NCI-H1694 treated with DMSO at 0.1 percent for 48 hours (cell line): Measurements from ENCODE around the gene COPZ1.
"Not testable (repeated sequence)": the region's sequence is repeated elsewhere in the genome, so short reads cannot be mapped to it uniquely, and the experiment has no call there.

Experiments
- DNase-seq: peaks from one replicate; lab custom pipeline; 2025; lab: John Stamatoyannopoulos, UW

The COPZ1 gene

GRCh38 chr12:54324617-54325441 lies at the start of gene COPZ1:
Gene COPZ1 (plus strand): TSS chr12:54325131. CDS start chr12:54325164, 33 bp downstream.
- DNase-seq, result peak; percentile 98

- no peak for DNase-seq
Measured at GRCh38 chr12:54276368-54276767, 48.6 kb upstream of the COPZ1 start.

- no peak for DNase-seq
Measured at GRCh38 chr12:54277823-54278276, 47.1 kb upstream of the COPZ1 start.

- no peak for DNase-seq
Measured at GRCh38 chr12:54279227-54279631, 45.7 kb upstream of the COPZ1 start.

- DNase-seq, result peak; percentile 99
Measured at GRCh38 chr12:54279632-54280467, 45.1 kb upstream of the COPZ1 start, which contains the start of gene CBX5. Gene CBX5 (minus strand): TSS chr12:54280122. CDS start chr12:54257650, 22,472 bp downstream.

- peak; percentile 99 for DNase-seq
Measured at GRCh38 chr12:54280468-54281260, 44.3 kb upstream of the COPZ1 start, which contains the start of gene HNRNPA1. Gene HNRNPA1 (plus strand): TSS chr12:54280726. CDS start chr12:54280808, 82 bp downstream.

GRCh38 chr12:54281261-54281638 lies 43.7 kb upstream of the COPZ1 start:
- DNase-seq, result not testable (repeated sequence)

GRCh38 chr12:54281694-54282093 lies 43.2 kb upstream of the COPZ1 start:
- DNase-seq, result not testable (repeated sequence)

- DNase-seq, result no peak
Measured at GRCh38 chr12:54282949-54283593, 41.9 kb upstream of the COPZ1 start.

- DNase-seq, result not testable (repeated sequence)
Measured at GRCh38 chr12:54284070-54284780, 40.7 kb upstream of the COPZ1 start.

- no peak for DNase-seq
Measured at GRCh38 chr12:54285150-54286041, 39.5 kb upstream of the COPZ1 start.

- no peak for DNase-seq
Measured at GRCh38 chr12:54286042-54287030, 38.6 kb upstream of the COPZ1 start.

GRCh38 chr12:54287261-54288157 lies 37.4 kb upstream of the COPZ1 start:
- DNase-seq, result no peak

- DNase-seq, result no peak
Measured at GRCh38 chr12:54292083-54292930, 32.6 kb upstream of the COPZ1 start.

- DNase-seq, result no peak
Measured at GRCh38 chr12:54292931-54293241, 32.0 kb upstream of the COPZ1 start.

GRCh38 chr12:54294152-54294952 lies 30.6 kb upstream of the COPZ1 start:
- DNase-seq, result no peak
